ENCODE measurements around the gene CASP3. TPM values are rescaled to one million over a fixed set of nuclear protein-coding genes. Genes with fewer than 3 reads are reported as not detected.

Gene CASP3
- total and polyA plus RNA-seq, 9 of the 15 experiments (the other 6 are each of a cell fraction or from before 2014, with no cell fraction given): 17.6 to 40.1 (median 31.8) TPM

- TF ChIP-seq YY1 (IDR thresholded peaks at IDR 0.05; ENCODE audit: borderline replicate concordance in 1 of 3, control insufficient read depth in 1 of 3, extremely low read depth in 1 of 3, insufficient read depth in 3 of 3, insufficient read length in 1 of 3, insufficient replicate concordance in 2 of 3, low read depth in 1 of 3, low read length in 2 of 3) (peak in 1 of 3 experiments; percentile 18), RFX5 (IDR thresholded peaks at IDR 0.05; ENCODE audit: low read depth, low read length) (no peak), TSHZ1 (CRISPR knock-in tag; IDR thresholded peaks at IDR 0.05) (no peak), CREB1 (IDR thresholded peaks at IDR 0.05) (no peak), CREB1 (CRISPR knock-in tag; IDR thresholded peaks at IDR 0.05) (peak; percentile 22; the same call in 1 of the 2 replicates), NFYB (IDR thresholded peaks at IDR 0.05; ENCODE audit: extremely low read depth, insufficient read length) (peak; percentile 47)
Measured at GRCh38 chr4:184664445-184665210, 15.4 kb upstream of the CASP3 start (continued).
